GM18867 (cell line): Measurements from ENCODE around the gene SECTM1.
"Not testable (repeated sequence)": the region's sequence is repeated elsewhere in the genome, so short reads cannot be mapped to it uniquely, and the experiment has no call there.

Source experiments
- ATAC-seq: cut with Tn5 transposase; IDR thresholded peaks from one replicate; pipeline ENCODE4 v1.9.1; 2021; ENCODE audit warnings: mild to moderate bottlenecking, moderate library complexity; ENCODE audit not compliant: unreplicated experiment

Gene SECTM1

GRCh38 chr17:82348866-82349265 lies 15.3 kb upstream of the SECTM1 start:
- no peak for ATAC-seq

- ATAC-seq: no peak
Measured at GRCh38 chr17:82348434-82348833, 14.9 kb upstream of the SECTM1 start.

GRCh38 chr17:82347994-82348393 lies 14.4 kb upstream of the SECTM1 start:
- not testable (repeated sequence) for ATAC-seq

GRCh38 chr17:82346342-82347300 lies 13.1 kb upstream of the SECTM1 start:
- no peak for ATAC-seq

- no peak for ATAC-seq
Measured at GRCh38 chr17:82345151-82345976, 11.8 kb upstream of the SECTM1 start.

GRCh38 chr17:82344175-82344907 lies 10.8 kb upstream of the SECTM1 start:
- ATAC-seq: no peak

- ATAC-seq: no peak
Measured at GRCh38 chr17:82343560-82343959, 10.0 kb upstream of the SECTM1 start.

- no peak for ATAC-seq
Measured at GRCh38 chr17:82342361-82343079, 9.0 kb upstream of the SECTM1 start.

GRCh38 chr17:82339634-82340580 lies 6.3 kb upstream of the SECTM1 start:
- no peak for ATAC-seq

- no peak for ATAC-seq
Measured at GRCh38 chr17:82338858-82339633, 5.5 kb upstream of the SECTM1 start.

- ATAC-seq: no peak
Measured at GRCh38 chr17:82334622-82335394, 1.2 kb upstream of the SECTM1 start.

- ATAC-seq: no peak
Measured at GRCh38 chr17:82334204-82334621, 647 bp upstream of the SECTM1 start.

- ATAC-seq: no peak
Measured at GRCh38 chr17:82332669-82333278, 792 bp downstream of the SECTM1 start.

GRCh38 chr17:82331345-82331939 lies 2.1 kb downstream of the SECTM1 start:
- ATAC-seq: no peak

GRCh38 chr17:82330322-82331239 lies 3.0 kb downstream of the SECTM1 start:
- no peak for ATAC-seq
